ENCODE results near the gene COL24A1.

Gene COL24A1

GRCh38 chr1:86104606-86105532 lies 51.7 kb downstream of the COL24A1 start:
- POLR2A ChIA-PET = interaction anchor here (0.6 kb wide), 1 partner anchor 564 kb away, joined by 10 read pairs; no protein-coding TSS in a partner anchor
- no peak for DNase-seq (ENCODE audit: extremely low spot score)
- CTCF ChIA-PET = interaction anchor here (1.8 kb wide), 1 partner anchor 15 kb away, joined by 4 read pairs; no protein-coding TSS in a partner anchor
- TF ChIP-seq CTCF (IDR thresholded peaks at IDR 0.05; ENCODE audit: control extremely low read depth, extremely low read depth, low read depth, missing control alignments) = no peak

GRCh38 chr1:86101616-86102015 lies 55.0 kb downstream of the COL24A1 start:
- no peak for TF ChIP-seq CTCF (IDR thresholded peaks at IDR 0.05; ENCODE audit: control extremely low read depth, extremely low read depth, low read depth, missing control alignments)
- no peak for DNase-seq (ENCODE audit: extremely low spot score)
- ChIA-PET POLR2A (no interaction called here), CTCF (interaction anchor here (1.6 kb wide), 1 partner anchor 38 kb away, joined by 4 read pairs; no protein-coding TSS in a partner anchor)

- CTCF ChIA-PET = interaction anchor here (1.2 to 1.6 kb wide), 4 partner anchors 11 to 13 kb away, joined by 3 to 5 read pairs (median 4); no protein-coding TSS in a partner anchor
- DNase-seq (ENCODE audit: extremely low spot score) = no peak
- no peak for TF ChIP-seq CTCF (IDR thresholded peaks at IDR 0.05; ENCODE audit: control extremely low read depth, extremely low read depth, low read depth, missing control alignments)
- POLR2A ChIA-PET = no interaction called here
Measured at GRCh38 chr1:86100401-86100800, 56.2 kb downstream of the COL24A1 start.

GRCh38 chr1:86089765-86090164 lies 66.8 kb downstream of the COL24A1 start:
- ChIA-PET CTCF (interaction anchor here (0.8 to 1.6 kb wide), 3 partner anchors 11 to 14 kb away, joined by 4 read pairs; no protein-coding TSS in a partner anchor), POLR2A (no interaction called here)
- DNase-seq (ENCODE audit: extremely low spot score) = no peak
- TF ChIP-seq CTCF (IDR thresholded peaks at IDR 0.05; ENCODE audit: control extremely low read depth, extremely low read depth, low read depth, missing control alignments) = no peak

GRCh38 chr1:86085741-86086409 lies 70.7 kb downstream of the COL24A1 start:
- DNase-seq (ENCODE audit: extremely low spot score) = no peak
- ChIA-PET CTCF (interaction anchor here (1.4 to 2.2 kb wide), 2 partner anchors 11 to 21 kb away, joined by 4 to 7 read pairs; no protein-coding TSS in a partner anchor), POLR2A (no interaction called here)
- TF ChIP-seq CTCF (IDR thresholded peaks at IDR 0.05; ENCODE audit: control extremely low read depth, extremely low read depth, low read depth, missing control alignments) = no peak

GRCh38 chr1:86084998-86085397 lies 71.6 kb downstream of the COL24A1 start:
- ChIA-PET POLR2A (no interaction called here), CTCF (interaction anchor here (1.2 to 2.2 kb wide), 3 partner anchors 9 to 20 kb away, joined by 4 to 7 read pairs (median 4); no protein-coding TSS in a partner anchor)
- DNase-seq (ENCODE audit: extremely low spot score) = no peak
- TF ChIP-seq CTCF (IDR thresholded peaks at IDR 0.05; ENCODE audit: control extremely low read depth, extremely low read depth, low read depth, missing control alignments) = no peak

All from GM10248 (cell line).